ENCODE measurements around the gene RNF213.

- TF ChIP-seq CTCF (IDR thresholded peaks at IDR 0.05) (no peak), POLR2A (IDR thresholded peaks at IDR 0.05) (no peak)
Measured at GRCh38 chr17:80372922-80373570, 112.4 kb downstream of the RNF213 start.
